Upper lobe of left lung (tissue), 4 donors: ENCODE results near the gene SLC18A3.

Experiments used
- CTCF ChIP-seq, 6 experiments: fragments of 450-650 bp in 4 of 6; fragments of 200-600 bp in 2 of 6; sonication (generic) in 2 of 6; IDR thresholded peaks; one replicate each; pipeline ENCODE4 v1.5.1; 2016 to 2019; ENCODE audit warnings: antibody characterized with exemption in 6 of 6
- EP300 ChIP-seq, 4 donors: sonication (generic); formaldehyde crosslinking; IDR thresholded peaks; one replicate each; pipeline ENCODE4 v1.5.1; 2017; ENCODE audit warnings: antibody characterized with exemption in 4 of 4, control low read depth in 2 of 4
- POLR2A ChIP-seq, 4 donors: fragments of 450-650 bp; IDR thresholded peaks; one replicate each; pipeline ENCODE4 v1.5.1; 2016 to 2017; ENCODE audit warnings: antibody characterized with exemption in 4 of 4, mild to moderate bottlenecking in 2 of 4
- POLR2AphosphoS5 ChIP-seq, 2 donors: sonication (generic); formaldehyde crosslinking; IDR thresholded peaks; one replicate each; pipeline ENCODE4 v1.5.1; 2017; ENCODE audit warnings: antibody characterized with exemption in 2 of 2

GRCh38 chr10:49606981-49607535, 3.1 kb upstream of the SLC18A3 start:
- no peak for TF ChIP-seq CTCF (IDR thresholded peaks at IDR 0.05)
- no peak for TF ChIP-seq POLR2A (IDR thresholded peaks at IDR 0.05)
- TF ChIP-seq EP300 (IDR thresholded peaks at IDR 0.05), result no peak
- TF ChIP-seq POLR2AphosphoS5 (IDR thresholded peaks at IDR 0.05), result no peak
